MM.1S (cell line): ENCODE measurements around the gene ANKMY1.

Experiments
- DNase-seq: peaks from one replicate; pipeline ENCODE4 v3.0.0-alpha.2; 2015
- H2AFZ ChIP-seq: fragments of 300-600 bp; sonication (generic); 2 replicates; pipeline ENCODE4 v1.6.0; 2016; ENCODE audit warnings: antibody characterized with exemption, low read length
- H3F3A ChIP-seq: fragments of 300-600 bp; sonication (generic); 2 replicates; pipeline ENCODE4 v1.6.1; 2016; ENCODE audit warnings: mild to moderate bottlenecking, antibody characterized with exemption, low read length, moderate library complexity, mixed read lengths; ENCODE audit not compliant: insufficient read depth
- H3K27ac ChIP-seq: fragments of 300-600 bp; sonication (generic); 2 replicates; pipeline ENCODE4 v1.5.1; 2016; ENCODE audit warnings: mild to moderate bottlenecking, low read length
- H3K27me3 ChIP-seq: fragments of 300-600 bp; sonication (generic); replicated peaks from 2 replicates; pipeline ENCODE4 v1.6.0; 2016; ENCODE audit warnings: low read length; ENCODE audit not compliant: insufficient read depth
- H3K36me3 ChIP-seq: fragments of 300-600 bp; sonication (generic); replicated peaks from 2 replicates; pipeline ENCODE4 v1.6.1; 2016; ENCODE audit warnings: mild to moderate bottlenecking, low read length, mixed read lengths; ENCODE audit not compliant: insufficient read depth
- H3K4me1 ChIP-seq: fragments of 300-600 bp; sonication (generic); 2 replicates; pipeline ENCODE4 v1.6.1; 2016; ENCODE audit warnings: low read length, mixed read lengths
- H3K4me2 ChIP-seq: fragments of 300-600 bp; sonication (generic); 2 replicates; pipeline ENCODE4 v1.6.0; 2016; ENCODE audit warnings: low read depth, low read length
- H3K4me3 ChIP-seq: fragments of 300-600 bp; sonication (generic); 2 replicates; pipeline ENCODE4 v1.5.1; 2016; ENCODE audit warnings: low read length, mixed read lengths
- H3K79me2 ChIP-seq: fragments of 300-600 bp; sonication (generic); 2 replicates; pipeline ENCODE4 v1.6.1; 2016; ENCODE audit warnings: mixed run types, low read length, mixed read lengths
- H3K9ac ChIP-seq: fragments of 300-600 bp; sonication (generic); 2 replicates; pipeline ENCODE4 v1.6.1; 2016; ENCODE audit warnings: low read length, mixed read lengths
- H3K9me2 ChIP-seq: fragments of 300-600 bp; sonication (generic); replicated peaks from 2 replicates; pipeline ENCODE4 v1.6.1; 2016; ENCODE audit warnings: mild to moderate bottlenecking, low read length, mixed read lengths; ENCODE audit not compliant: insufficient read depth
- H3K9me3 ChIP-seq: fragments of 300-600 bp; sonication (generic); replicated peaks from 2 replicates; pipeline ENCODE4 v1.6.1; 2016; ENCODE audit warnings: mild to moderate bottlenecking, low read length, mixed read lengths; ENCODE audit not compliant: insufficient read depth
- H4K20me1 ChIP-seq: fragments of 300-600 bp; sonication (generic); 2 replicates; pipeline ENCODE4 v1.6.1; 2016; ENCODE audit warnings: mild to moderate bottlenecking, low read length, moderate library complexity, mixed read lengths; ENCODE audit not compliant: insufficient read depth
- CTCF ChIP-seq: fragments of 300-600 bp; sonication (generic); IDR thresholded peaks from 2 replicates; pipeline ENCODE4 v1.5.1; 2016; ENCODE audit warnings: antibody characterized with exemption, low read length, mixed read lengths
- EZH2 ChIP-seq: fragments of 300-600 bp; sonication (generic); optimal IDR thresholded peaks from 2 replicates; pipeline ENCODE3; 2017; ENCODE audit warnings: low read depth, mild to moderate bottlenecking, antibody characterized with exemption, low read length, mixed read lengths
- EZH2phosphoT487 ChIP-seq: fragments of 300-600 bp; sonication (generic); IDR thresholded peaks from 2 replicates; pipeline ENCODE4 v1.6.1; 2018; ENCODE audit warnings: antibody characterized with exemption, low read length

Gene ANKMY1

GRCh38 chr2:240440704-240441320, 117.0 kb downstream of the ANKMY1 start:
- H3K79me2 ChIP-seq = no peaks in the 10 kb centered on the region
- no peak for DNase-seq

GRCh38 chr2:240440251-240440650, 117.5 kb downstream of the ANKMY1 start:
- no peak overlapping the region for H3K9ac ChIP-seq
- no peaks in the 10 kb centered on the region for H3K9me3 ChIP-seq
- no peak for TF ChIP-seq EZH2
- no peak for TF ChIP-seq EZH2phosphoT487
- no peak for TF ChIP-seq CTCF
- H3F3A ChIP-seq = no peaks in the 10 kb centered on the region
- no peaks in the 10 kb centered on the region for H4K20me1 ChIP-seq
- no peak overlapping the region for H3K4me2 ChIP-seq
- H3K27ac ChIP-seq = no peak overlapping the region
- H3K36me3 ChIP-seq = no peaks in the 10 kb centered on the region
- H2AFZ ChIP-seq = no peak overlapping the region
- H3K9me2 ChIP-seq = no peaks in the 10 kb centered on the region
- no peak for DNase-seq
- H3K4me3 ChIP-seq = no peak overlapping the region
- no peaks in the 10 kb centered on the region for H3K79me2 ChIP-seq
- 0 out of 2 replicates have a peak, but pooled peaks cover 6% of the 10 kb centered on the region for H3K27me3 ChIP-seq
- no peaks in the 10 kb centered on the region for H3K4me1 ChIP-seq

More at GRCh38 chr2:240440704-240441320, 117.0 kb downstream of the ANKMY1 start:
- Histone ChIP-seq H3K4me3 (no peak overlapping the region), H3K9me3 (no peaks in the 10 kb centered on the region), H2AFZ (no peak overlapping the region), H3K4me2 (no peak overlapping the region), H3F3A (no peaks in the 10 kb centered on the region), H3K9me2 (no peaks in the 10 kb centered on the region), H3K9ac (no peak overlapping the region), H3K27me3 (0 out of 2 replicates have a peak, but pooled peaks cover 6% of the 10 kb centered on the region), H3K36me3 (no peaks in the 10 kb centered on the region), H3K27ac (no peak overlapping the region), H3K4me1 (no peaks in the 10 kb centered on the region), H4K20me1 (no peaks in the 10 kb centered on the region)
- TF ChIP-seq EZH2 (no peak), EZH2phosphoT487 (no peak), CTCF (no peak)

GRCh38 chr2:240439698-240440151, 118.1 kb downstream of the ANKMY1 start:
- H3K4me3 ChIP-seq = no peak overlapping the region
- H3K9ac ChIP-seq = no peak overlapping the region
- no peak for TF ChIP-seq CTCF
- no peak for TF ChIP-seq EZH2
- TF ChIP-seq EZH2phosphoT487 = no peak
- no peak overlapping the region for H2AFZ ChIP-seq
- H3K27me3 ChIP-seq = 0 out of 2 replicates have a peak, but pooled peaks cover 6% of the 10 kb centered on the region
- H3K79me2 ChIP-seq = no peaks in the 10 kb centered on the region
- H3K36me3 ChIP-seq = no peaks in the 10 kb centered on the region
- no peaks in the 10 kb centered on the region for H3F3A ChIP-seq
- H3K9me2 ChIP-seq = no peaks in the 10 kb centered on the region
- H3K4me2 ChIP-seq = no peak overlapping the region
- H4K20me1 ChIP-seq = no peaks in the 10 kb centered on the region
- H3K9me3 ChIP-seq = no peaks in the 10 kb centered on the region
- H3K4me1 ChIP-seq = no peaks in the 10 kb centered on the region
- no peak overlapping the region for H3K27ac ChIP-seq
- no peak for DNase-seq
